ENCODE results near the gene FRMD5. TPM values are rescaled to one million over a fixed set of nuclear protein-coding genes. Genes with fewer than 3 reads are reported as not detected.
"Not testable (repeated sequence)": the region's sequence is repeated elsewhere in the genome, so short reads cannot be mapped to it uniquely, and the experiment has no call there.

The FRMD5 gene
- polyA plus RNA-seq, 3 donors = not detected

DNA sequence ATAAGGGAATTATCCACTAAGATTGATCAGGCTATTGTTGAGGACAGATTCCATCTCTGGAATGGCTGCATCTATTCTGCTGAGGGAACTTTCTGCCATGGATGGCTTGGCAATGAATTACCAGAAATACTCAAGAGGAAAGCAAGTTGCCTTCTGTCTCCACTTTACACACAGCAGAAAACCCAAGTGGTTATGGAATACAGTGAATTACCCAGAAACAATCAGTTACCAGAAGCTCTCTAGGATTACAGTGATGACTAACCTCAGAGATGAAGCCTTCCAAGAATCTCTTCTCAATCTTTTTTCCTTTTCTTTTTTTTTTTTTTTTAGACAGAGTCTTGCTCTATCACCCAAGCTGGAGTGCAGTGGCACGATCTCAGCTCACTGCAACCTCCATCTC lies 185.0 kb downstream of the FRMD5 start:
- H3K27ac Mint-ChIP-seq = no peak overlapping the region
- no peak overlapping the region for H3K4me2 ChIP-seq (replicated peaks; ENCODE audit: extremely low read depth, low read length, poor library complexity, severe bottlenecking)

DNA sequence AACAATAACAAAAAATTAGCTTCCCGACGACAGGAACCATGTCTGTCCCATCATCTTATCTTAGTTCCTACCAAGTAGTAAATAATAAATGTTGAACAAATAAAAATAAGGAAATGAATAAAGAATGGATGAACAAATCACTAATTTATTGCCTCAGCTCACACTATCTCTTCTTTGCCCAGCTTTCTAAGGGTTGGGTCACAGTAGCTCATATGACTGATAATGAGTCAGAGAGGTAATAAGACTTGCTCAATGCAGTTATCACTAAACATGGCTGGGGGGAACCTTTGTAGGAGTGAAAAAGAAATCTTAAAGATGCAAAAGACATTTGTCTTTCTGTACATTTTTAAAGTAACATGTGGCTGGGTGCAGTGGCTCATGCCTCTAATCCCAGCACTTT lies 186.0 kb downstream of the FRMD5 start:
- no peaks in the 10 kb centered on the region for H3K4me1 ChIP-seq (ENCODE audit: control insufficient read depth in 1 of 2, insufficient read depth in 2 of 2, low read length in 2 of 2)
- H3K27me3 Mint-ChIP-seq (ENCODE audit: low read depth in 3 of 3) = peaks cover 3 to 14% (median 7%) of the 10 kb centered on the region in 3 donors
- H3K4me3 Mint-ChIP-seq = no peak overlapping the region
- no peak overlapping the region for H3K27ac ChIP-seq (ENCODE audit: low read depth in 1 of 2, low read length in 2 of 2)
- no peak for DNase-seq
- intact Hi-C loops (cut with micrococcal nuclease) = no loop called here
- H3K36me3 Mint-ChIP-seq = no peaks in the 10 kb centered on the region
- H3K36me3 ChIP-seq (replicated peaks in 1 of 2; ENCODE audit: control insufficient read depth in 1 of 2, insufficient read depth in 2 of 2, low read length in 2 of 2) = no peaks in the 10 kb centered on the region
- H3K27me3 ChIP-seq (ENCODE audit: control insufficient read depth in 2 of 2, insufficient read depth in 2 of 2, low read length in 2 of 2) = no peaks in the 10 kb centered on the region
- H3K4me2 ChIP-seq (replicated peaks; ENCODE audit: extremely low read depth, low read length, poor library complexity, severe bottlenecking) = no peak overlapping the region
- H3K27ac Mint-ChIP-seq = no peak overlapping the region
- no peaks in the 10 kb centered on the region for H4K20me1 ChIP-seq (ENCODE audit: insufficient read depth, low read length)
- TF ChIP-seq, protein P1, sequence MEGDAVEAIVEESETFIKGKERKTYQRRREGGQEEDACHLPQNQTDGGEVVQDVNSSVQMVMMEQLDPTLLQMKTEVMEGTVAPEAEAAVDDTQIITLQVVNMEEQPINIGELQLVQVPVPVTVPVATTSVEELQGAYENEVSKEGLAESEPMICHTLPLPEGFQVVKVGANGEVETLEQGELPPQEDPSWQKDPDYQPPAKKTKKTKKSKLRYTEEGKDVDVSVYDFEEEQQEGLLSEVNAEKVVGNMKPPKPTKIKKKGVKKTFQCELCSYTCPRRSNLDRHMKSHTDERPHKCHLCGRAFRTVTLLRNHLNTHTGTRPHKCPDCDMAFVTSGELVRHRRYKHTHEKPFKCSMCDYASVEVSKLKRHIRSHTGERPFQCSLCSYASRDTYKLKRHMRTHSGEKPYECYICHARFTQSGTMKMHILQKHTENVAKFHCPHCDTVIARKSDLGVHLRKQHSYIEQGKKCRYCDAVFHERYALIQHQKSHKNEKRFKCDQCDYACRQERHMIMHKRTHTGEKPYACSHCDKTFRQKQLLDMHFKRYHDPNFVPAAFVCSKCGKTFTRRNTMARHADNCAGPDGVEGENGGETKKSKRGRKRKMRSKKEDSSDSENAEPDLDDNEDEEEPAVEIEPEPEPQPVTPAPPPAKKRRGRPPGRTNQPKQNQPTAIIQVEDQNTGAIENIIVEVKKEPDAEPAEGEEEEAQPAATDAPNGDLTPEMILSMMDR (IDR thresholded peaks at IDR 0.05) = no peak
- H3K9ac ChIP-seq (ENCODE audit: insufficient read depth, low read length, poor library complexity, severe bottlenecking) = no peak overlapping the region
- H3K4me3 ChIP-seq (replicated peaks in 1 of 3; ENCODE audit: low read depth in 2 of 3, low read length in 3 of 3) = no peak overlapping the region
- H3K9me3 ChIP-seq (replicated peaks in 1 of 2; ENCODE audit: control insufficient read depth in 1 of 2, insufficient read depth in 1 of 2, low read length in 2 of 2) = no peaks in the 10 kb centered on the region
- no peaks in the 10 kb centered on the region for H3K4me1 Mint-ChIP-seq
- WGBS (ENCODE audit: insufficient coverage) = no CpG with 5 or more reads among the region's 2 CpGs
- peaks cover 0 to 3% (median 0%) of the 10 kb centered on the region in 7 donors for H3K9me3 Mint-ChIP-seq
- no peak overlapping the region for H2AFZ ChIP-seq (ENCODE audit: insufficient read depth, low read depth, low read length, poor library complexity, severe bottlenecking)
- H3K79me2 ChIP-seq (ENCODE audit: insufficient read depth, low read length) = no peaks in the 10 kb centered on the region

More for the DNA sequence above, 185.0 kb downstream of the FRMD5 start:
- no peaks in the 10 kb centered on the region for H3K4me1 ChIP-seq (ENCODE audit: control insufficient read depth in 1 of 2, insufficient read depth in 2 of 2, low read length in 2 of 2)
- WGBS (ENCODE audit: insufficient coverage) = no CpG with 5 or more reads among the region's 1 CpG
- no peaks in the 10 kb centered on the region for H4K20me1 ChIP-seq (ENCODE audit: insufficient read depth, low read length)
- no peak overlapping the region for H3K4me3 ChIP-seq (replicated peaks in 1 of 3; ENCODE audit: low read depth in 2 of 3, low read length in 3 of 3)
- no peaks in the 10 kb centered on the region for H3K27me3 ChIP-seq (ENCODE audit: control insufficient read depth in 2 of 2, insufficient read depth in 2 of 2, low read length in 2 of 2)
- H3K27ac ChIP-seq (ENCODE audit: low read depth in 1 of 2, low read length in 2 of 2) = no peak overlapping the region
- no peak overlapping the region for H2AFZ ChIP-seq (ENCODE audit: insufficient read depth, low read depth, low read length, poor library complexity, severe bottlenecking)
- TF ChIP-seq, protein P1 (IDR thresholded peaks at IDR 0.05) = no peak
- DNase-seq = no peak
- Mint-ChIP-seq H3K4me1 (no peaks in the 10 kb centered on the region), H3K27me3 (ENCODE audit: low read depth in 3 of 3) (peaks cover 3 to 17% (median 9%) of the 10 kb centered on the region in 3 donors), H3K9me3 (peaks cover 0 to 3% (median 0%) of the 10 kb centered on the region in 7 donors), H3K36me3 (no peaks in the 10 kb centered on the region), H3K4me3 (no peak overlapping the region)
- H3K36me3 ChIP-seq (replicated peaks in 1 of 2; ENCODE audit: control insufficient read depth in 1 of 2, insufficient read depth in 2 of 2, low read length in 2 of 2) = no peaks in the 10 kb centered on the region
- H3K9ac ChIP-seq (ENCODE audit: insufficient read depth, low read length, poor library complexity, severe bottlenecking) = no peak overlapping the region
- no peaks in the 10 kb centered on the region for H3K9me3 ChIP-seq (replicated peaks in 1 of 2; ENCODE audit: control insufficient read depth in 1 of 2, insufficient read depth in 1 of 2, low read length in 2 of 2)
- no peaks in the 10 kb centered on the region for H3K79me2 ChIP-seq (ENCODE audit: insufficient read depth, low read length)
- intact Hi-C loops (cut with micrococcal nuclease) = no loop called here

GRCh38 chr15:44000248-44000647 lies 194.8 kb downstream of the FRMD5 start:
- H4K20me1 ChIP-seq (ENCODE audit: insufficient read depth, low read length); H3K4me1 ChIP-seq (ENCODE audit: control insufficient read depth in 1 of 2, insufficient read depth in 2 of 2, low read length in 2 of 2); H3K9me3 ChIP-seq (replicated peaks in 1 of 2; ENCODE audit: control insufficient read depth in 1 of 2, insufficient read depth in 1 of 2, low read length in 2 of 2); H3K4me1 Mint-ChIP-seq; H3K36me3 Mint-ChIP-seq; H3K27me3 Mint-ChIP-seq (ENCODE audit: low read depth in 3 of 3); H3K4me3 ChIP-seq (replicated peaks in 1 of 3; ENCODE audit: low read depth in 2 of 3, low read length in 3 of 3); intact Hi-C loops (cut with micrococcal nuclease); H3K79me2 ChIP-seq (ENCODE audit: insufficient read depth, low read length); H3K4me3 Mint-ChIP-seq; H3K36me3 ChIP-seq (replicated peaks in 1 of 2; ENCODE audit: control insufficient read depth in 1 of 2, insufficient read depth in 2 of 2, low read length in 2 of 2); H3K27ac Mint-ChIP-seq; H3K9me3 Mint-ChIP-seq; H2AFZ ChIP-seq (ENCODE audit: insufficient read depth, low read depth, low read length, poor library complexity, severe bottlenecking); H3K4me2 ChIP-seq (replicated peaks; ENCODE audit: extremely low read depth, low read length, poor library complexity, severe bottlenecking); H3K27ac ChIP-seq (ENCODE audit: low read depth in 1 of 2, low read length in 2 of 2); DNase-seq; H3K27me3 ChIP-seq (ENCODE audit: control insufficient read depth in 2 of 2, insufficient read depth in 2 of 2, low read length in 2 of 2); H3K9ac ChIP-seq (ENCODE audit: insufficient read depth, low read length, poor library complexity, severe bottlenecking): not testable (repeated sequence)
- 0% methylated on average over 5 of the region's 6 CpGs for WGBS (ENCODE audit: insufficient coverage)
